Measurements from ENCODE around the gene FAM163B.

The FAM163B gene

DNA sequence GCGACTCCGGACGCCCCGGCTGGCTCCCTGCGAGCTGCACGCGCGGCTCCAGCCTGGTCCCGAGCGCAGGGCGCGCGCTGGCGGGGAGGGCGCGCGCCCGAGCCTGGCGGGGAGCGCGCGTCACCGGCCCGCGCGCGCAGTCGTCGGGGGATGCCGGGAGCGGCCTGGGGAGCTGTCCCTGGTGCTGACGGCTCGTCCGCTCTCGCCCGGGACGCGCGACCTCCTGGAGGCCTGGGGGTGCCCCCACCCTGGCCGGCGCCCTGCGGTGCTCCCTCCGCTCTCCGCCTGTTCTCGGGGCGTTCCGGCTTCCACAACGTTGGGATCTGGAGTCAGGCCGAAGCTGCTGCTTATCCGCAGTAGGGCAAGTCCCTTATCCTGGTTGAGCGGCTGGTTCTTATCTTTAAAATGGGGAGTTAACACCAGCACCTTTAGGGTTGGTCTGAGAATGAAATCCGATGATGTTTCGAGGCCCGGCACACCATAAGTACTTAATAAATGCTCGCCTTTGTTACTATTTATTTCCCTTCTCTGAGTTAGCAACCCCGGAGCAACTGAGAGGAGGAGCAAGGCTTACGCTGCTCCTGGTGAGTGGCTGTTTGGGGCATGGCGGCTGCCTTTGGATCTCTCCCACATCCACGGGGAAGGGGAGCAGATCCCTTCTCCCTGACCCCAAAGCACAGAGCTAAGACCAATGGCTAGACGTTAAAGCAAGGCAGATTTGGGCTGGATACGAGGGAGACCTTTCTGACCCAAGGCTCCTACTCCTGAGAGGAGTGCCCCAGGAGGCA, at the start of gene FAM163B:
TSS of gene FAM163B (minus strand) at position 79 of the 788 bp plus-strand sequence. CDS start 29,166 bp downstream, outside the sequence.
- Histone ChIP-seq H3K27me3 (replicated peaks; ENCODE audit: control insufficient read depth, insufficient read depth, low read length) (no peaks in the 10 kb centered on the region; the same call in 1 of the 2 replicates), H3K36me3 (ENCODE audit: control insufficient read depth, insufficient read depth, low read length) (no peaks in the 10 kb centered on the region), H3K4me3 (replicated peaks; ENCODE audit: low read depth, low read length) (no peak within 1 kb of the TSS)
- TF ChIP-seq, protein P1, sequence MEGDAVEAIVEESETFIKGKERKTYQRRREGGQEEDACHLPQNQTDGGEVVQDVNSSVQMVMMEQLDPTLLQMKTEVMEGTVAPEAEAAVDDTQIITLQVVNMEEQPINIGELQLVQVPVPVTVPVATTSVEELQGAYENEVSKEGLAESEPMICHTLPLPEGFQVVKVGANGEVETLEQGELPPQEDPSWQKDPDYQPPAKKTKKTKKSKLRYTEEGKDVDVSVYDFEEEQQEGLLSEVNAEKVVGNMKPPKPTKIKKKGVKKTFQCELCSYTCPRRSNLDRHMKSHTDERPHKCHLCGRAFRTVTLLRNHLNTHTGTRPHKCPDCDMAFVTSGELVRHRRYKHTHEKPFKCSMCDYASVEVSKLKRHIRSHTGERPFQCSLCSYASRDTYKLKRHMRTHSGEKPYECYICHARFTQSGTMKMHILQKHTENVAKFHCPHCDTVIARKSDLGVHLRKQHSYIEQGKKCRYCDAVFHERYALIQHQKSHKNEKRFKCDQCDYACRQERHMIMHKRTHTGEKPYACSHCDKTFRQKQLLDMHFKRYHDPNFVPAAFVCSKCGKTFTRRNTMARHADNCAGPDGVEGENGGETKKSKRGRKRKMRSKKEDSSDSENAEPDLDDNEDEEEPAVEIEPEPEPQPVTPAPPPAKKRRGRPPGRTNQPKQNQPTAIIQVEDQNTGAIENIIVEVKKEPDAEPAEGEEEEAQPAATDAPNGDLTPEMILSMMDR (IDR thresholded peaks at IDR 0.05; ENCODE audit: insufficient read depth, low read length, poor library complexity, severe bottlenecking): no peak
- no peak for DNase-seq (ENCODE audit: extremely low read depth, insufficient read length)

DNA sequence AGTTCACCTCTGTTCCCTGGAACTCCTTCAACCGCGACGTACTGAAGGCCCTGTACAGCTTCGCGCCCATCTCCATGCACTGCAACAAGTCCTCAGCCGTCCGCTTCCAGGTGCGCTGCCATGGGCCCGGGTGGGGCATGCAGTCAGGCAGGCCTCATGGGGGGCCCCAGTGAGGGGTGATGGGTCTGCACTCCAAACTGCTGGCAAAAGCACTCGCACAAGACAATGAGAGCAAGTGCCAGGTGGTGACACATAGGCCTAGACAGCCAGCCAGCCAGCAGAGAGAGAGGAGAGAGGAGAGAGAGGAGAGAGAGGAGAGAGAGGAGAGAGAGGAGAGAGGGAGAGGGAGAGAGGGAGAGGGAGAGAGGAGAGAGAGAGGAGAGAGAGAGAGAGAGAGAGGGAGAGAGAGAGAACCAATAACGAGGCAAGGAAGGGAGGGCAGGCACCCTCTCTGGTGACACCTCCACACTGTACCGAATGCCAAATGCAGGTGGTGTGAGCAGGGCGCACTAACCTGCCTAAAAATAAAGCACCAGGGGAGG, 48.0 kb upstream of the FAM163B start:
- Histone ChIP-seq H3K27me3 (replicated peaks; ENCODE audit: control insufficient read depth, insufficient read depth, low read length) (no peaks in the 10 kb centered on the region; the same call in 1 of the 2 replicates), H3K4me3 (replicated peaks; ENCODE audit: low read depth, low read length) (no peak overlapping the region), H3K36me3 (ENCODE audit: control insufficient read depth, insufficient read depth, low read length) (no peaks in the 10 kb centered on the region)
- no peak for DNase-seq (ENCODE audit: extremely low read depth, insufficient read length)
- TF ChIP-seq, protein P1 (IDR thresholded peaks at IDR 0.05; ENCODE audit: insufficient read depth, low read length, poor library complexity, severe bottlenecking): no peak

DNA sequence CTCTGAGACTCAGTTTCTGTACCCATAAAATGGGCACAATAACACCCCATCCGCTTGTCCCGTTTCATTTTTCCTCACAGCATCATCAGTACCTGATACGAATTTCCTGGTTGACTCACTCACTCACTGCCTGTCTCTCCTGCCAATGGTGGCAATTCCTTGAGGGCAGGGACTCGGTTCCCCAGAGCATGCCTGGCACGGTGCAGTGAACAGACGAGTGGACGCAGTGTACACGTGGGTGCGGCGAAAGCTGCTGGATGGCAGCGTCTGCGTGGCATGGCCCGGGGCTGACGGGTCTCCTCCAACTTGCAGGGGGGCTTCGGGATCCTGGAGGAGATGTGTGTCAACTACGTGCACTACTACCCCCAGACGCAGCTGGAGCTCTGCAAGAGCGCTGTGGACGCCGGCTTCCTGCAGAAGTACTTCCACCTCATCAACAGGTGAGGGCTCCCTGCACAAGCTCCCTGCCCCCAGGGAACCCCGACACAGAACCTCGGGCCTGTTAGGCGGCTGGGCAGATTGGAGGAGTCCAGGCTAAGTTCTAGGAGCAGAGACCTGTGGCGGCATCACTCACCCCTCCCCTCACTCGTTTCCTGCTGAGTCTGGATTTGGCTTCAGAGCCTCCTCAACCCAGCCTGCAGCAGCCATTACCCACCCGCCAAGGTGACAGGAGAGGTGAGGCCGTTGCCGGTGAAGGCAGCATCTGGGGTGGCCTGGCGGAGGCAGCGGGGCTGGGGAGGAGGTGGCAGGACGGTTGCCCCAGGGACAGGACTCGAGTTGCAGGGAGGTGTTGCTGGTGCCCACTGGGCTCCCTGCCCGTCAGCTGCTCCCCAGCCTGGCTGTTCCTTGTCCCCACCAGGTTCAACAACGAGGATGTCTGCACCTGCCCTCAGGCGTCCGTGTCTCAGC, 47.3 kb upstream of the FAM163B start:
- TF ChIP-seq, protein P1 (IDR thresholded peaks at IDR 0.05; ENCODE audit: insufficient read depth, low read length, poor library complexity, severe bottlenecking): no peak
- Histone ChIP-seq H3K27me3 (replicated peaks; ENCODE audit: control insufficient read depth, insufficient read depth, low read length) (no peaks in the 10 kb centered on the region; the same call in 1 of the 2 replicates), H3K4me3 (replicated peaks; ENCODE audit: low read depth, low read length) (no peak overlapping the region), H3K36me3 (ENCODE audit: control insufficient read depth, insufficient read depth, low read length) (no peaks in the 10 kb centered on the region)
- no peak for DNase-seq (ENCODE audit: extremely low read depth, insufficient read length)

DNA sequence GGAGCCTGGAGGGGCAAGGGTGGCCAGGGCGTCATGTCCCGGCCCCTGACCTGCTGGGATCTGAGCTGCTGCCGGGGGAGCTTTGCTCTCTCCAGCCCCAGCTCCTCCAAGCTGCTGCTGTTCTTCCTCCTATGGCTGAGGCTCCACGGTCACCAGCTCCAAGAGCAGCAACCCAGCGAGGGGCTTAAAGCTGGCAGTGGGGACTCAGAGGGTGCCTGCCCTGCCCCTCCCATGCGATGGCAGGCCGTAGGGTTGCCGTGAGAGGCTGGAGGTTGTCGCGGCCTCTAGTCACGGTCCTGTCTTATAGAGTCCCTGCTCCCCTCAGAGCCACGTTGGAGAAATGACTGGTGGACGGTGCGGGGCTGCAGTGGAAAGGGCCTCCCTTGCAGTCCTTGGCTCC, 46.5 kb upstream of the FAM163B start:
- no peaks in the 10 kb centered on the region; the same call in 1 of the 2 replicates for H3K27me3 ChIP-seq (replicated peaks; ENCODE audit: control insufficient read depth, insufficient read depth, low read length)
- TF ChIP-seq, protein P1 (IDR thresholded peaks at IDR 0.05; ENCODE audit: insufficient read depth, low read length, poor library complexity, severe bottlenecking): no peak
- DNase-seq (ENCODE audit: extremely low read depth, insufficient read length): no peak
- no peak overlapping the region for H3K4me3 ChIP-seq (replicated peaks; ENCODE audit: low read depth, low read length)
- H3K36me3 ChIP-seq (ENCODE audit: control insufficient read depth, insufficient read depth, low read length): no peaks in the 10 kb centered on the region

DNA sequence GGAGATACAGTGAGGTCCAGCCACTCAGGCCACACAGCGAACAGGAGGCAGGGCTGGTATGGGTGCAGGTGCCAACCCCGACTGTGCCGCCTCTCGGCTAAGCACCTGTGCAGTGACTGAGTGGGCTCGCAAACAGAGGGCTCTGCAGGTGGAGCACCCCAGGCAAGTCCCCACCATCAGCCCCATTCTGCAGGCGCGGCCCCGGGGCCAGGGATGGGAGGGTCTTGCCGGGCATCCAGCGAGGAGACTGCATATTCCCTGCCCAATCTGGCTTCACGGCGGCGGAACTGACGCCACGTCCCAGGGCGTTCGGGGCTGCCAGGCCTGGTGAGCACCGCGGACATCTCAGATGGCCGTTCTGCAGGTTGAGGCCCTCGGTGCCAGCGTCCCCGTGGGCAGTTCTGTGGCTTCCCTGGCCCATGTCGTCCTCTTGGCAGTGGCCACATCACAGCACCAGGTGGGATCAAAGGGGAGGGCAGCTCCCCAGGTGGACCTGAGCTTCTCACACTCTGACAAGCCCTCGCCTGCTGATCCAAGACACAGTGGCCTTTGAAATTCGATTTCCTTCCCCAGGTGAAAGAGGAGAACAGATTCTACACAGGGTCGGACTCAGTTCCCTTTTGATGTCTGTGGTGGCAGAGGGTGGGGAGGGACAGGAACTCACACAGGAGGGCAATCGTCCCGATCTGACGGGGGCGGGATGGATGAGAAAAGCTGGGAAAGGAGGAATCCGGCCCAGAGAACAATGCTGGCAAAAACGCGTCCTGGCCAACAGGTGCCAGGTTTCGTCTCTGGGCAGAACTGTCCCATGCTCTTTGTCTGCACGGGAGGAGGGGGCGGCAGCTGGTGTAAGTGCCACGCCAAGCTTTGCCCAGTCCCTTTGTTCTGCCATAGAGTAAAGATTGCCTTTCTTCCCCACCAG, 45.8 kb upstream of the FAM163B start:
- DNase-seq (ENCODE audit: extremely low read depth, insufficient read length): no peak

More for the DNA sequence above, 45.8 kb upstream of the FAM163B start:
- Histone ChIP-seq H3K4me3 (replicated peaks; ENCODE audit: low read depth, low read length) (no peak overlapping the region), H3K36me3 (ENCODE audit: control insufficient read depth, insufficient read depth, low read length) (no peaks in the 10 kb centered on the region), H3K27me3 (replicated peaks; ENCODE audit: control insufficient read depth, insufficient read depth, low read length) (no peaks in the 10 kb centered on the region; the same call in 1 of the 2 replicates)
- TF ChIP-seq, protein P1 (IDR thresholded peaks at IDR 0.05; ENCODE audit: insufficient read depth, low read length, poor library complexity, severe bottlenecking): no peak
